Astrocyte of the spinal cord (primary cell): ENCODE results near the gene CCDC85A.
A peak's percentile ranks its signal among the peaks of the same experiment; 100 is the strongest.

Experiments
- DNase-seq: peaks from one replicate; pipeline ENCODE4 v3.0.0; 2011; ENCODE audit warnings: low read depth, low spot score
- H3K4me3 ChIP-seq: 2 replicates; pipeline ENCODE4 v1.5.1; 2011; ENCODE audit warnings: low read depth, mild to moderate bottlenecking, low read length, moderate library complexity
- in situ Hi-C: cut with HindIII; loops from 2 replicates; pipeline ENCODE4 v1.10.0; 2017; ENCODE audit warnings: low sequenced_read_pairs
- TF ChIP-seq, protein P1 (sequence below): IDR thresholded peaks from 2 replicates; pipeline ENCODE4 v1.5.1; 2012; ENCODE audit warnings: low read depth, mild to moderate bottlenecking, low read length, inconsistent platforms

Gene CCDC85A

DNA sequence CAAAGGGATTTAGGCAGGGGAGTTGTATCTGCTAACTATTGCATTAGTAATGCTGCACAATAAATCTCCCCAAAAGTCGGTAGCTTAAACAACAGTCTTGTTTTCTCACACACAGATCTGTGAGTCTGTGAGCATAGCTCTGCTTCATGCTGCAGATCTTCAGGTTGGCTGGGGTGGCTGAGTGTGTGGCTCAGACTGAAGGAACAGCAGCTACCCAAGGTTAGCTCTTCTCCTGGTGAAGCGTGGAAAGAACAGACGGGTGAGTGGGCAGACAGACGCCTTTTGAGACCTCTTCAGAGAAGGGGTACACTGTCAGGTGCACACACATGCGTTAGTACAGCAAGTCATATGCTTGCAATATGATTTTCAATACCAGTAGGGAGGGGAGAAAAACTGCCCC is 3.9 kb upstream of the CCDC85A start:
- TF ChIP-seq, protein P1, sequence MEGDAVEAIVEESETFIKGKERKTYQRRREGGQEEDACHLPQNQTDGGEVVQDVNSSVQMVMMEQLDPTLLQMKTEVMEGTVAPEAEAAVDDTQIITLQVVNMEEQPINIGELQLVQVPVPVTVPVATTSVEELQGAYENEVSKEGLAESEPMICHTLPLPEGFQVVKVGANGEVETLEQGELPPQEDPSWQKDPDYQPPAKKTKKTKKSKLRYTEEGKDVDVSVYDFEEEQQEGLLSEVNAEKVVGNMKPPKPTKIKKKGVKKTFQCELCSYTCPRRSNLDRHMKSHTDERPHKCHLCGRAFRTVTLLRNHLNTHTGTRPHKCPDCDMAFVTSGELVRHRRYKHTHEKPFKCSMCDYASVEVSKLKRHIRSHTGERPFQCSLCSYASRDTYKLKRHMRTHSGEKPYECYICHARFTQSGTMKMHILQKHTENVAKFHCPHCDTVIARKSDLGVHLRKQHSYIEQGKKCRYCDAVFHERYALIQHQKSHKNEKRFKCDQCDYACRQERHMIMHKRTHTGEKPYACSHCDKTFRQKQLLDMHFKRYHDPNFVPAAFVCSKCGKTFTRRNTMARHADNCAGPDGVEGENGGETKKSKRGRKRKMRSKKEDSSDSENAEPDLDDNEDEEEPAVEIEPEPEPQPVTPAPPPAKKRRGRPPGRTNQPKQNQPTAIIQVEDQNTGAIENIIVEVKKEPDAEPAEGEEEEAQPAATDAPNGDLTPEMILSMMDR, result no peak
- no peak overlapping the region for H3K4me3 ChIP-seq
- DNase-seq, result no peak
- in situ Hi-C loops, result no loop called here

DNA sequence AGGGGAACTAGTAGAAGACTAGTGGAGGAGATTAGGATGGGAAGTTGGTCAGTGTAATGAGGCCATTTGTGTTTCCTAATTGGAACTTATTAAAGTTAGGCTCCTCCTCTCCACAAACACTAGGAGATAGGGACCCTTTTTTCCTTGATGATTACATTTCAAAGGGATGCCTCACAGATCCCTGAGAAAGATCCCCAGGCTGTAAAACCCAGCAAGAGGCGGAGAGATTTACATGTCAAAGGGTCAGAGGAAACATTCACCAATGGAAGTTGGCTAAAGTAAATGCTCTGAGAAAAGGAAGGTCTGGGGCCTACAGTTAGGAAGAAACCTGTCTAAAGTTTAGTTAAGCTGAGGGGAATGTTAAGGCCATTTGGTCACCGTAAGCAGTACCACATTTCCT is 1.4 kb upstream of the CCDC85A start:
- no peak for DNase-seq
- in situ Hi-C loops, result no loop called here

DNA sequence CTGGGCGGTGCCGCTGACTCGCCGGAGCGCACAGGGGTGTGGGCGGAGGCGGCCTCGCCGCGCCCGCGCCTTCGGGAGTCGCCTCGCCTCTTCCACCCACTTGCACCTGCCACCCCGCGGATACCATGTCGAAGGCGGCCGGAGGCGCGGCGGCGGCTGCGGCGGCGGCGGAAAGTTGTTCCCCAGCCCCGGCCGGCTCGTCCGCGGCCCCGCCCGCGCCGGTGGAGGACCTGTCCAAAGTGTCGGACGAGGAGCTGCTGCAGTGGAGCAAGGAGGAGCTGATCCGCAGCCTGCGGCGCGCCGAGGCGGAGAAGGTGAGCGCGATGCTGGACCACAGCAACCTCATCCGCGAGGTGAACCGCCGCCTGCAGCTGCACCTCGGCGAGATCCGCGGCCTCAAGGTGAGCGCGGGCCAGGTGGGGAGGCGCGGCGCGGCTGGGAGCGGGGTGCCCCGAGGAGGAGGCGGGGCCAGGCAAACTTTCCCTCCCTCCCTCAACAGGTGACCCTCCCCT is 766 bp downstream of the CCDC85A start:
- in situ Hi-C loops, result no loop called here
- H3K4me3 ChIP-seq, result peak overlapping the region; percentile 37
- no peak for DNase-seq

More for the DNA sequence above, 1.4 kb upstream of the CCDC85A start:
- no peak overlapping the region for H3K4me3 ChIP-seq
- TF ChIP-seq, protein P1, result no peak

DNA sequence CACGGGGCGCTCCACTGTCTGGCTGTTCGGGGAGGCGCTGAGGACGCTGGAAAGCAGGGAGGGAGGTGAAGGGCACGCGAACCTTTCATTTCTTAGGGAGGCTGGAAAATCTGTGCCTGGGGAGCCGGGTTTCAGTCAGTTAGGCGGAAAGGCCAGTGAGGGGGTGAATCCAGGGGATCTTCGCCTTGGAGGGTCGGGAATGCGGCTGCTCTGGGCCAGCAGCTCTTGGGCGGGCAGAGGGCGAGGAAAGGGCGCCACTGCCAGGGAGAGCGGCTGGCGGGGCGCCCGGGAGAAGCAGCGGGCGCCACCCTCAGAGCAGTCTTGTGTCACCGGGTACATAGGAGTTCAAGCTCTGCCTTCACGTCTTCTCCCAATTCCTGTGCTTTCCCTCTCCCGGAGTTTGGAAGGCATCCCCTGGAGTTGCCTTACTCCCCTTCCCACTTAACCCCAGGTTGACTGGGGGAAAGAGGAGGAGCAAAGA is 1.4 kb downstream of the CCDC85A start:
- peak overlapping the region; percentile 37 for H3K4me3 ChIP-seq
- TF ChIP-seq, protein P1, result no peak
- DNase-seq, result no peak
- in situ Hi-C loops, result no loop called here

More for the DNA sequence above, 766 bp downstream of the CCDC85A start:
- TF ChIP-seq, protein P1, result no peak

DNA sequence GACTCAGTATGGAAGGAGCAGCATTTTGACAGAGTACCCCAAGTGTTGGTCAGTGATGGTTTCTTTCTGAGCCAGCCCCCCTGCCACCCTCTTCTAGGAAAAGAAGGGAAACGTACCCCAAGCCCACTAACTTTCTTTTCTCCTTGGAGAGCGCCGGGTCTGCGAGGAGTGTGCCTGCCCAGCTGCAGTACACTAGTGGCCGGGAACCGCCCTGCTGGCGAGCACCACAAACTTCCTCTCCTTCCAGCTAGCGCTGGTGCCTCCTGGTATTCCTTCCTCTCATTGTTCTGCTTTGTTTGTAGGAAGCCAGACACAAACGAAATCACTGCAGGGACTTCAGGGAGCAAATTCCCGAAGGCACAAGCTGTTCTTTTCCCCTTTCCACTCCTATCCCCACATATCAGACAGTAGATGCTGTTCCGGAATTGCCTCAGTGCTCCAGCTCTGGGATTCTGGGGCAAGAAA is 1.8 kb downstream of the CCDC85A start:
- in situ Hi-C loops, result no loop called here
- peak; percentile 14 for DNase-seq
- TF ChIP-seq, protein P1, result no peak
- peak overlapping the region; percentile 37 for H3K4me3 ChIP-seq

DNA sequence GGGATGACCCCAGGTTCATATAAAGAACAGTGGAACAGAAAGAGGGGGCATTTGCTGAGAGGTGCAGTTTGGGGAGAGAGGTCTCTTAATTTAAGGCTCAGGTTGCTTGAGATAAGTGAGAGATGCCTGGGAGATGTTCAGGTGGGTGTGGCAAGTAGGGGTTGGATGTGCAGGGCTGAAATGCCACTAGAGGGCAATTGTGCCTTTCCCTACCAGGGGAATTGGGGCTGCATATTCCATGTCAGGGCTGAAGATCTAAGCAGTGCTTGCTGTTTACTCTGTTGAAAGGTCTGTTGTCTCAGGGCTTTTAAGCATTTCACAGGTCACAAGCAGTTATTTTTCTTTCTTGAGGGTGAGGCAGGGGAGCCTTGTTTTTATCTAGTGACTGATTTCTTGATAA is 7.8 kb downstream of the CCDC85A start:
- in situ Hi-C loops, result no loop called here
- peak; percentile 23 for DNase-seq
- TF ChIP-seq, protein P1, result peak; percentile 54
- H3K4me3 ChIP-seq, result no peak overlapping the region
